ENCODE data around the gene NOLC1.

NOLC1 gene

DNA sequence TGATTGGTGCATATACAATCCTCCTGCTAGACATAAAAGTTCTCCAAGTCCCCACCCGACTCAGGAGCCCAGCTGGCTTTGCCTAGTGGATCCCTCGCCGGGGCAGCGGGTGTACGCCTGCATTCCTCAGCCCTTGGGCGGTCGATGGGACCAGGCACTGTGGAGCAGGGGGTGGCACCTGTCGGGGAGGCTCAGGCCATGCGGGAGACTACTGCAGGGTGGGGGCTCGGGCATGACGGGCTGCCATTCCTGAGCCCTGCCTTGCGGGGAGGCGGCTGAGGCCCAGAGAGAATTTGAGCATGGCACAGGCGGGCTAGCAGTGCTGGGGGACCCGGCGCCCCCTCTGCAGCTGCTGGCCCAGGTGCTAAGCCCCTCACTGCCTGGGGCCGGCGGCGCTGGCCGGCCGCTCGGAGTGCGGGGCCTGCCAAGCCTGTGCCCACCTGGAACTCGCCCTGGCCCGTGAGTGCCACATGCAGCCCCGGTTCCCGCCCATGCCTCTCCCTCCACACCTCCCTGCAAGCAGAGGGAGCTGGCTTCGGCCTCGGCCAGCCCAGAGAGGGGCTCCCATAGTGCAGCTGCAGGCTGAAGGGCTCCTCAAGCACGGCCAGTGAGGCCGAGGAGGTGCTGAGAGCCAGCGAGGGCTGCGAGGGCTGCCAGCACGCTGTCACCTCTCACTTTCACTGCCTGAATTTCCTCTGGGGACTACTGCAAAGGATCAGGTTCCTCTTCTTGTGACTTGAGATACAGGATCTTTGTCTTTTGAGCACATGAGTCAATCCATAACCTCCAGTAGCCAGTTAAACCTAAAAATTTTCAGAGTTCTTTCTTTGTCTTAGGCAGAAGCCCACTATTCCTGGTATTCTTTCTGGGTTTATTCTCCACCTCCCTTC is 48.8 kb downstream of the NOLC1 start:
- H3K9me2 ChIP-seq (ENCODE audit: low read depth, low read length), result no peaks in the 10 kb centered on the region
- no peak overlapping the region for H3K27ac ChIP-seq (ENCODE audit: low read depth, low read length, poor library complexity, severe bottlenecking)
- H3K4me2 ChIP-seq (ENCODE audit: low read length), result no peak overlapping the region
- no peaks in the 10 kb centered on the region for H4K20me1 ChIP-seq (ENCODE audit: insufficient read depth, low read length)
- H3K9ac ChIP-seq (ENCODE audit: low read length), result no peak overlapping the region
- H3K4me3 ChIP-seq (ENCODE audit: low read depth, low read length, poor library complexity, severe bottlenecking), result no peak overlapping the region
- TF ChIP-seq EZH2 (IDR thresholded peaks at IDR 0.05; ENCODE audit: borderline replicate concordance, low read length) (no peak), CTCF (IDR thresholded peaks at IDR 0.05; ENCODE audit: low read length) (no peak)
- H3K9me3 ChIP-seq (ENCODE audit: low read length), result no peaks in the 10 kb centered on the region
- no peaks in the 10 kb centered on the region for H3K36me3 ChIP-seq (ENCODE audit: insufficient read depth, low read length)
- H3K27me3 ChIP-seq (ENCODE audit: insufficient read depth, low read length), result no peaks in the 10 kb centered on the region; the same call in 1 of the 2 replicates
- no peaks in the 10 kb centered on the region for H3K4me1 ChIP-seq (ENCODE audit: insufficient read depth, low read length, severe bottlenecking)
- H2AFZ ChIP-seq (ENCODE audit: low read length), result no peak overlapping the region
- no peaks in the 10 kb centered on the region for H3K79me2 ChIP-seq (ENCODE audit: insufficient read depth, low read length)
- H3F3A ChIP-seq (ENCODE audit: insufficient read depth, low read length), result no peaks in the 10 kb centered on the region

DNA sequence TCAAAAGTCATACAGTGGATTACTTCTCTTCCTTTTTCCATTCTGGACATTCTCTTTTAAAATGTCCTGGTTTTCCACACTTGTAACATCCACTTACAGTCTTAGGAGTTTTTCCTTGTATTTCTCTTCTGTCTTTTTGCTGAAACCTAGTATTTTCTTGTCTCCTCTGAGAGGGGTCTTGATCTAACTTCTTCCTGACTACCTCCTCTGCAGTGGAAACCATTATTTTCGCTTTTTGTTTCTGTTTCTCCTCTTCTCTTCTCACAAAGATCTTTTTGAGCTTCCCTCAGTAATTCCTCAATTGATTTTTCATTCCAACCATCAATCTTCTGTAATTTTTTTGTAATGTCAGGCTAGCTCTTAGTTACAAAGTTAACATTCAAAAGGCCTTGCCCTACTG is 50.2 kb downstream of the NOLC1 start:
- Histone ChIP-seq H3K79me2 (ENCODE audit: insufficient read depth, low read length) (no peaks in the 10 kb centered on the region), H4K20me1 (ENCODE audit: insufficient read depth, low read length) (no peaks in the 10 kb centered on the region), H3K9ac (ENCODE audit: low read length) (no peak overlapping the region), H3K4me1 (ENCODE audit: insufficient read depth, low read length, severe bottlenecking) (no peaks in the 10 kb centered on the region), H2AFZ (ENCODE audit: low read length) (no peak overlapping the region), H3K27ac (ENCODE audit: low read depth, low read length, poor library complexity, severe bottlenecking) (no peak overlapping the region), H3K36me3 (ENCODE audit: insufficient read depth, low read length) (no peaks in the 10 kb centered on the region), H3F3A (ENCODE audit: insufficient read depth, low read length) (no peaks in the 10 kb centered on the region), H3K9me2 (ENCODE audit: low read depth, low read length) (no peaks in the 10 kb centered on the region), H3K4me2 (ENCODE audit: low read length) (no peak overlapping the region), H3K4me3 (ENCODE audit: low read depth, low read length, poor library complexity, severe bottlenecking) (no peak overlapping the region), H3K27me3 (ENCODE audit: insufficient read depth, low read length) (no peaks in the 10 kb centered on the region; the same call in 1 of the 2 replicates), H3K9me3 (ENCODE audit: low read length) (no peaks in the 10 kb centered on the region)
- TF ChIP-seq EZH2 (IDR thresholded peaks at IDR 0.05; ENCODE audit: borderline replicate concordance, low read length) (no peak), CTCF (IDR thresholded peaks at IDR 0.05; ENCODE audit: low read length) (no peak)

- no peak overlapping the region for H3K9ac ChIP-seq (ENCODE audit: low read length)
- H3K36me3 ChIP-seq (ENCODE audit: insufficient read depth, low read length), result no peaks in the 10 kb centered on the region
- no peaks in the 10 kb centered on the region for H3K79me2 ChIP-seq (ENCODE audit: insufficient read depth, low read length)
- no peaks in the 10 kb centered on the region for H3K4me1 ChIP-seq (ENCODE audit: insufficient read depth, low read length, severe bottlenecking)
- no peaks in the 10 kb centered on the region for H3F3A ChIP-seq (ENCODE audit: insufficient read depth, low read length)
- H3K4me3 ChIP-seq (ENCODE audit: low read depth, low read length, poor library complexity, severe bottlenecking), result no peak overlapping the region
- TF ChIP-seq EZH2 (IDR thresholded peaks at IDR 0.05; ENCODE audit: borderline replicate concordance, low read length) (no peak), CTCF (IDR thresholded peaks at IDR 0.05; ENCODE audit: low read length) (no peak)
- H3K27ac ChIP-seq (ENCODE audit: low read depth, low read length, poor library complexity, severe bottlenecking), result no peak overlapping the region
- H3K27me3 ChIP-seq (ENCODE audit: insufficient read depth, low read length), result no peaks in the 10 kb centered on the region; the same call in 1 of the 2 replicates
- H3K4me2 ChIP-seq (ENCODE audit: low read length), result no peak overlapping the region
- no peaks in the 10 kb centered on the region for H3K9me3 ChIP-seq (ENCODE audit: low read length)
- H2AFZ ChIP-seq (ENCODE audit: low read length), result no peak overlapping the region
- H3K9me2 ChIP-seq (ENCODE audit: low read depth, low read length), result no peaks in the 10 kb centered on the region
- no peaks in the 10 kb centered on the region for H4K20me1 ChIP-seq (ENCODE audit: insufficient read depth, low read length)
Observed at GRCh38 chr10:102208311-102209035, 56.3 kb downstream of the NOLC1 start.

All from OCI-LY1 (cell line).